Cardiac fibroblast (primary cell): Measurements from ENCODE around the gene PFKL.

Source experiments
- DNase-seq, 2 donors: peaks; one replicate each; pipeline versions ENCODE4 v3.0.0 to v3.0.0-alpha.2; 2010; ENCODE audit warnings: low read depth in 2 of 2
- H3K4me3 ChIP-seq, 2 donors: replicated peaks in 1 of 2; 1 replicate in 1 of 2; 2 replicates in 1 of 2; pipeline ENCODE4 v1.5.1; 2011; ENCODE audit warnings: low read depth in 2 of 2, low read length in 2 of 2, mild to moderate bottlenecking in 2 of 2, moderate library complexity in 1 of 2
- CTCF ChIP-seq: IDR thresholded peaks from one replicate; pipeline ENCODE4 v1.5.1; 2011; ENCODE audit warnings: low read depth, mild to moderate bottlenecking, low read length, inconsistent platforms

PFKL gene

GRCh38 chr21:44286086-44286715 is 13.7 kb upstream of the PFKL start:
- no peak for TF ChIP-seq CTCF
- DNase-seq: no peak
- H3K4me3 ChIP-seq: no peak overlapping the region

- no peak overlapping the region for H3K4me3 ChIP-seq
- no peak for DNase-seq
- no peak for TF ChIP-seq CTCF
These were observed 12.9 kb upstream of the PFKL start for GRCh38 chr21:44286716-44287632.

GRCh38 chr21:44288251-44289110 is 11.4 kb upstream of the PFKL start:
- TF ChIP-seq CTCF: no peak
- DNase-seq: no peak
- H3K4me3 ChIP-seq: no peak overlapping the region

GRCh38 chr21:44289381-44290010 is 10.4 kb upstream of the PFKL start:
- no peak for DNase-seq
- no peak for TF ChIP-seq CTCF
- no peak overlapping the region for H3K4me3 ChIP-seq

- no peak for TF ChIP-seq CTCF
- no peak overlapping the region for H3K4me3 ChIP-seq
These were observed 9.4 kb upstream of the PFKL start for GRCh38 chr21:44290327-44291077.

More at GRCh38 chr21:44290327-44291077, 9.4 kb upstream of the PFKL start:
- no peak for DNase-seq
